Sigmoid colon (tissue), 7 donors: Measurements from ENCODE around the gene AFDN. TPM values are rescaled to one million over a fixed set of nuclear protein-coding genes. Genes with fewer than 3 reads are reported as not detected.

ENCODE experiments used
- DNase-seq: peaks from one replicate; pipeline ENCODE4 v3.0.0-alpha.2; 2019
- H3K27ac ChIP-seq, 4 donors: fragments of 200-600 bp; sonication (generic); one replicate each; pipeline ENCODE4 v1.5.1; 2016 to 2019; ENCODE audit warnings: mild to moderate bottlenecking in 1 of 4
- H3K27me3 ChIP-seq, 3 donors: fragments of 200-600 bp; sonication (generic); one replicate each; pipeline ENCODE4 v1.5.1; 2019; ENCODE audit warnings: mild to moderate bottlenecking in 1 of 3
- H3K36me3 ChIP-seq, 4 donors: fragments of 200-600 bp; sonication (generic); one replicate each; pipeline ENCODE4 v1.5.1; 2016 to 2019
- H3K4me1 ChIP-seq, 4 donors: fragments of 200-600 bp; sonication (generic); one replicate each; pipeline ENCODE4 v1.5.1; 2017 to 2019
- H3K4me3 ChIP-seq, 4 donors: fragments of 200-600 bp; sonication (generic); one replicate each; pipeline ENCODE4 v1.5.1; 2017 to 2019; ENCODE audit warnings: mild to moderate bottlenecking in 2 of 4, moderate library complexity in 1 of 4
- H3K9me3 ChIP-seq, 4 donors: fragments of 200-600 bp in 3 of 4; sonication (generic) in 3 of 4; one replicate each; pipeline versions ENCODE4 v1.5.1 to v1.6.1; 2013 to 2019
- CTCF ChIP-seq, 4 experiments: fragments of 450-650 bp in 3 of 4; fragments of 200-600 bp in 1 of 4; IDR thresholded peaks; one replicate each; pipeline ENCODE4 v1.5.1; 2016 to 2019; ENCODE audit warnings: antibody characterized with exemption in 4 of 4, mild to moderate bottlenecking in 3 of 4, moderate library complexity in 2 of 4
- EP300 ChIP-seq, 4 donors: sonication (generic); formaldehyde crosslinking; IDR thresholded peaks; one replicate each; pipeline ENCODE4 v1.6.1; 2017; ENCODE audit warnings: antibody characterized with exemption in 4 of 4
- POLR2A ChIP-seq, 2 donors: fragments of 450-650 bp; IDR thresholded peaks; one replicate each; pipeline ENCODE4 v1.6.1; 2016; ENCODE audit warnings: antibody characterized with exemption in 2 of 2, mild to moderate bottlenecking in 2 of 2, moderate library complexity in 2 of 2
- POLR2AphosphoS5 ChIP-seq, 4 donors: sonication (generic); formaldehyde crosslinking; IDR thresholded peaks; one replicate each; pipeline ENCODE4 v1.6.1; 2017; ENCODE audit warnings: antibody characterized with exemption in 4 of 4
- WGBS, 2 donors: extraction: QIAGEN DNeasy Blood & Tissue Kit; methylation state at CpG; one replicate each; pipeline ENCODE4 v1.1.7; 2013; 5-methylcytosine and 5-hydroxymethylcytosine counted together
- intact Hi-C: fragments of 100-400 bp; cut with DNase I; formaldehyde crosslinking; loops from one replicate; pipeline ENCODE4 v1.15.1; 2023
- polyA plus RNA-seq, 3 donors: library from polyadenylated mRNA; stranded (reverse); fragments of 200-250 nt; gene quantifications; one replicate each; pipeline ENCODE4 v1.2.3, GENCODE V29; 2013
- total RNA-seq, 4 donors: library from RNA; depleted of rRNA; stranded (reverse); fragments of >200 nt; gene quantifications; one replicate each; pipeline ENCODE4 v1.1.0, GENCODE V29; 2016
- donor health status: healthy with polysubstance abuse.
- donor health status: Bipolar disorder and iron deficiency.
- donor health status: healthy.

Gene AFDN
- total and polyA plus RNA-seq, 7 donors = 43.2 to 104 (median 83.6) TPM

DNA sequence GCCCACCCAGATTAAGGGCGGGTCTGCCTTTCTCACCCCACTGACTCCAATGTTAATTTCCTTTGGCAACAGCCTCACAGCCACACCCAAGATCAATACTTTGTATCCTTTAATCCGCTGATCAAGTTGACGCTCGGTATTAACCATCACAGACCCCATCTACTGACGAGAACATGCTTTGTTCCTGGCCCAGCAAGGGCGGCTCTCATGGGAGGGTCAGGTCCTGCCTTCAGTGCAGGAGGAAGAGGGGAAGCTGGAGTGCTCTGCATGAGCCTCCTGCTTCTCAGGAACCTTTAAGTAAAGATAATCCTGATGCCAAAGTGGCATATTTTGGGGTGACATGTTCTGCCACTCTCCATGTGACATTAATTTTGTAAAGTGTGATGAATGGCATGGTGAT lies 179.1 kb downstream of the AFDN start:
- TF ChIP-seq POLR2A (IDR thresholded peaks at IDR 0.05) (no peak), POLR2AphosphoS5 (IDR thresholded peaks at IDR 0.05) (no peak), EP300 (IDR thresholded peaks at IDR 0.05) (no peak), CTCF (IDR thresholded peaks at IDR 0.05) (no peak)
- Histone ChIP-seq H3K27me3 (peaks cover 0 to 6% (median 5%) of the 10 kb centered on the region in 3 donors), H3K4me1 (no peaks in the 10 kb centered on the region), H3K4me3 (no peak overlapping the region), H3K9me3 (no peaks in the 10 kb centered on the region), H3K27ac (no peak overlapping the region), H3K36me3 (no peaks in the 10 kb centered on the region)
- DNase-seq = no peak
- WGBS, 2 donors = 94 to 96% methylated on average over 6 of the region's 6 CpGs
- intact Hi-C loops = no loop called here

DNA sequence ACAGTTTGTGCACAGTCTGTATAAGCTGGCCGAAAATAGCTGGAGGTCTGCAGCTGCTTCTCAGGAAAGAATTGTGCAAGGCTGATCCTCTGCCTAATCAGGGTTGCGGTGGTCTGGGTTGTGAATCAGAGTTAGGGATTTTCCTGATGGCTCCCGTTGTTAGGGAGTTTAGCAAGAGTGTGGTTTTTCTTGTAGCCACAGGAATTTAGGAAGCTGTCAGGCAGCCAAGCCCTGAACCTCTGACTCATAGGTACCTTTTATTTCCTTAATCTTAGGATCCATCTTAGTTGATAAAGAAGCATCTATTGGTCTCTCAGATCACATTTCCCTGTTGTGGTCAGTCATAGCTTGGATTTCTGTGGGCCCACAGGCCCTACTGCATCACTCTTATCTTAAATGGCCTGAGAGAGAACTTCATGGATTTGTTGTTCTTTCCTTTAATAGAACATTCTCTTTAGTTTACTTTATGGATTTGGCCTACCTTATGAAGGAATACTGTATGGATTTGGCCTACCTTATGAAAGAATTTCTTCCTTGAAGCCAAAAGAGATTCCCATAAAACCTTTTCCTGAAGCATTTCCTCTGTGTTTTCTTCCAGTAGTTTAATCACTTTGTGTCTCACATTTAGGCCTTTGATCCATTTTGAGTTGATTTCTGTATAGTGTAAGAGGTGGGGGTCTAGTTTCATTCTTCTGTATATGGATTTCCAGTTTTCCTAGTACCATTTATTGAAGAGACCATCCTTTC lies 181.1 kb downstream of the AFDN start:
- Histone ChIP-seq H3K4me1 (no peaks in the 10 kb centered on the region), H3K27me3 (no peaks in the 10 kb centered on the region), H3K4me3 (no peak overlapping the region), H3K9me3 (peaks cover 0 to 8% (median 4%) of the 10 kb centered on the region in 4 donors), H3K27ac (no peak overlapping the region), H3K36me3 (no peaks in the 10 kb centered on the region)
- TF ChIP-seq CTCF (IDR thresholded peaks at IDR 0.05) (no peak), EP300 (IDR thresholded peaks at IDR 0.05) (no peak), POLR2AphosphoS5 (IDR thresholded peaks at IDR 0.05) (no peak), POLR2A (IDR thresholded peaks at IDR 0.05) (no peak)
- intact Hi-C loops = no loop called here
- 40 to 52% methylated on average over 3 of the region's 3 CpGs for WGBS, 2 donors
- no peak for DNase-seq

DNA sequence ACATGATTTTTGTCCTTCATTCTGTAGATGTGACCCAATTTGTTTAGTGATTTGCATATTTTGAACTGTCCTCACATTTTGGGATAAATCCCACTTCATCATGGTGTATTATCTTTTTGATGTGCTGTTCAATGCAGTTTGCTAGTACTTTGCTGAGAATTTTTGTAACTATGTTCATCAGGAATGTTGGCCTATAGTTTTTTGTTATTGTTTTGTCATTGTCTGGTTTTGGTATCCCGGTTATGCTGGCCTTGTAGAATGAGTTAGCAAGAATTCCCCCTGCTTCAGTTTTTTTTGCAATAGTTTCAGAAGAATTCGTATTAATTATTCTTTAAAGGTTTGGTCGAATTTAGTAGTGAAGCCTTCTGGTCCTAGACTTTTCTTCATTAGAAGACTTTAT lies 182.6 kb downstream of the AFDN start:
- intact Hi-C loops = no loop called here
- H3K27me3 ChIP-seq = no peaks in the 10 kb centered on the region
- H3K4me1 ChIP-seq = no peaks in the 10 kb centered on the region
- WGBS, 2 donors = 89 to 94% methylated on average over 3 of the region's 3 CpGs
- no peak for DNase-seq
- no peak overlapping the region for H3K4me3 ChIP-seq
- no peaks in the 10 kb centered on the region for H3K36me3 ChIP-seq
- peaks cover 0 to 8% (median 4%) of the 10 kb centered on the region in 4 donors for H3K9me3 ChIP-seq
- TF ChIP-seq CTCF (IDR thresholded peaks at IDR 0.05) = no peak
- no peak for TF ChIP-seq POLR2AphosphoS5 (IDR thresholded peaks at IDR 0.05)
- TF ChIP-seq POLR2A (IDR thresholded peaks at IDR 0.05) = no peak
- TF ChIP-seq EP300 (IDR thresholded peaks at IDR 0.05) = no peak
- no peak overlapping the region for H3K27ac ChIP-seq

DNA sequence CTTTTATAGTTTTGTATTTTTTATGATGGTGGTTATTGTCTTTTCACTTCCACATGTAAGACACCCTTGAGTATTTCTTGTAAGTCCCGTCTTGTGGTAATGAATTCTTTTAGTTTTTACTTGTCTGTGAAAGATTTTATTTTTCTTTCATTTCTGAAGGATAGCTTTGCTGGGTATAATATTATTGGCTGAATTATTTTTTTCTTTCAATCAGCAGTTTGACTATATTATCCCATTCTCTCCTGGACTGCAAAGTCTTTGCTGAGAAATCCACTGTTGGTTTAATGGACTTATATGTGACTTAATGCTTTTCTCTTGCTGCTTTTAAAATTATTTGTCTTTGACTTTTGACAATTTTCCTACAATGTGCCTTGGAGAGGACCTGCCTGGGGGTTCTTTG lies 184.6 kb downstream of the AFDN start:
- TF ChIP-seq POLR2AphosphoS5 (IDR thresholded peaks at IDR 0.05) = no peak
- no peak for TF ChIP-seq POLR2A (IDR thresholded peaks at IDR 0.05)
- no peak for TF ChIP-seq EP300 (IDR thresholded peaks at IDR 0.05)
- no peak for TF ChIP-seq CTCF (IDR thresholded peaks at IDR 0.05)
- 94% methylated on average over 1 of the region's 1 CpG for WGBS, 2 donors

More for the DNA sequence above, 184.6 kb downstream of the AFDN start:
- H3K9me3 ChIP-seq = peaks cover 0 to 8% (median 4%) of the 10 kb centered on the region in 4 donors
- no peak for DNase-seq
- no peaks in the 10 kb centered on the region for H3K36me3 ChIP-seq
- no peak overlapping the region for H3K4me3 ChIP-seq
- H3K27me3 ChIP-seq = no peaks in the 10 kb centered on the region
- H3K4me1 ChIP-seq = no peaks in the 10 kb centered on the region
- no peak overlapping the region for H3K27ac ChIP-seq
- intact Hi-C loops = no loop called here
